Measurements from ENCODE around the gene NOTCH3. TPM values are rescaled to one million over a fixed set of nuclear protein-coding genes. Genes with fewer than 3 reads are reported as not detected.

The NOTCH3 gene
- total and polyA plus RNA-seq, 3 experiments from 2014 or later = 0.04 TPM; not detected in 2

DNA sequence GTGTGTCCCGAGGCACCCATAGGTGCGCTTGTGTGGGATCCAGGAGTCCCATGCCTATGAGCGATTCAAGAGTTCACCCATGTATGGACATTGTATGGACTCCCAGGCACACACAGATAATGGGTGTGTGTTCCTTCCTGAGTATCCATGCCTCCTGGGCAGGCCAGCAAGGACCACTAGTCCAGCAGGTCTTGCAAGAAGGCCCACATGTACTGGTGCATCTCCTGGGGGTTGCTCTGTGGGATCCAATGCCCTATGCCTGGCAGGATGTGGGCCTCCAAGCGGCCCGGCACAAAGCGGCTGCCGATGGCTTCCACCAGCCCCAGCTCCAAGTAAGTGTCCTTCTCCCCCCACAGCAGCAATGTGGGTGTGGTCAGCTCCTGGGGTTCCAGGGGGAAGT lies 26.5 kb upstream of the NOTCH3 start:
- peaks cover 0 to 2% (median 0%) of the 10 kb centered on the region in 3 donors for H3K36me3 Mint-ChIP-seq
- Histone ChIP-seq H3K4me1 (ENCODE audit: insufficient read depth, low read length) (peaks cover 20% of the 10 kb centered on the region), H3K27ac (ENCODE audit: low read depth, low read length) (no peak overlapping the region), H3K9me3 (ENCODE audit: low read length) (no peaks in the 10 kb centered on the region), H3K36me3 (ENCODE audit: insufficient read depth, low read length) (no peaks in the 10 kb centered on the region), H3K4me3 (ENCODE audit: low read length) (no peak overlapping the region), H3K27me3 (ENCODE audit: insufficient read depth, low read length, poor library complexity, severe bottlenecking) (peaks cover 13% of the 10 kb centered on the region)
- peaks cover 12 to 28% (median 19%) of the 10 kb centered on the region in 3 donors for H3K4me1 Mint-ChIP-seq
- H3K27ac Mint-ChIP-seq = no peak overlapping the region
- peaks cover 29 to 43% of the 10 kb centered on the region in 2 donors for H3K27me3 Mint-ChIP-seq
- POLR2A ChIA-PET = no interaction called here
- CTCF ChIA-PET = no interaction called here
- peaks cover 0 to 3% (median 0%) of the 10 kb centered on the region in 5 donors for H3K9me3 Mint-ChIP-seq
- no peak for DNase-seq
- H3K4me3 Mint-ChIP-seq = no peak overlapping the region

GRCh38 chr19:15225760-15226159 lies 25.0 kb upstream of the NOTCH3 start:
- Histone ChIP-seq H3K27ac (ENCODE audit: low read depth, low read length) (no peak overlapping the region), H3K4me1 (ENCODE audit: insufficient read depth, low read length) (peaks cover 16% of the 10 kb centered on the region), H3K36me3 (ENCODE audit: insufficient read depth, low read length) (no peaks in the 10 kb centered on the region), H3K9me3 (ENCODE audit: low read length) (no peaks in the 10 kb centered on the region), H3K27me3 (ENCODE audit: insufficient read depth, low read length, poor library complexity, severe bottlenecking) (peaks cover 13% of the 10 kb centered on the region), H3K4me3 (ENCODE audit: low read length) (no peak overlapping the region)
- CTCF ChIA-PET = no interaction called here
- DNase-seq = no peak
- peaks cover 0 to 2% (median 0%) of the 10 kb centered on the region in 3 donors for H3K36me3 Mint-ChIP-seq
- no peak overlapping the region for H3K27ac Mint-ChIP-seq
- peaks cover 0 to 3% (median 0%) of the 10 kb centered on the region in 5 donors for H3K9me3 Mint-ChIP-seq
- no peak overlapping the region for H3K4me3 Mint-ChIP-seq
- peaks cover 12 to 22% (median 16%) of the 10 kb centered on the region in 3 donors for H3K4me1 Mint-ChIP-seq
- POLR2A ChIA-PET = interaction anchor here (0.7 kb wide), 1 partner anchor 11 kb away, joined by 3 read pairs; no protein-coding TSS in a partner anchor
- H3K27me3 Mint-ChIP-seq = peaks cover 22 to 32% of the 10 kb centered on the region in 2 donors

DNA sequence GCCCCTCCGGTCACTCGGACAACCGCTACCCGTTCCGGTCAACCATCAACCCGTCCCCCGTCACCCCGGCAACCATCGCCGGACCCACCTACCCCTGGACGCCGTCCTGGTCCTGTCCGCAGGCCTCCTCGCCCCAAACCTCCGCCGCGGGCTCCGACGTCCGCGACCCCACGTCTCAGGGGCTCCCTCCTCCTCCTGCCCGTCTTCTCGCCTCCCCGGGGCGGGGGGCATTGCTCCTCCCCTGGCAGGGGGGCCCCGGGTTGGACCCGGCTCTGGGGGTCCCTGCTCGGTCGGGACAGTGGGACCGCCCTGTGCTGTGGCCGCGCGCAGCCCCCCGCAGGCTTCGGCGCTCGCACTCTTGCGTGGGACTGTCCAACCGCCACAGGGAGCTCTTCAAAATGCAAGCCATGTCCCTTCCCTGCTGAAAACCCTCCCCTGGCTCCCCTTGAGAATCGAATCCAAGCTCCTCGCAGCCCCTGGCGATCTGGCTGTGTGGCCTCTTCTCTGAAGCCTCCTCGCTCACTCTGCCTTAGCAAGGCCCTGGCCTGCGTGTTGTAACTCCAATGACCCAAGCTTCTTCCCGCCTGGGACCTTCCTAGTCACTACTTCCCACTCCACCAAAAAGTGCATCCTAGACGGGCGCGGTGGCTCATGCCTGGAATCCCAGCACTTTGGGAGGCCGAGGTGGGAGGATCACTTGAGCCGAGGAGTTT lies 23.0 kb upstream of the NOTCH3 start:
- POLR2A ChIA-PET = no interaction called here
- H3K27ac ChIP-seq (ENCODE audit: low read depth, low read length) = no peak overlapping the region
- H3K27me3 ChIP-seq (ENCODE audit: insufficient read depth, low read length, poor library complexity, severe bottlenecking) = peaks cover 13% of the 10 kb centered on the region
- Mint-ChIP-seq H3K4me3 (peak overlapping the region; percentile 53 to 88 (median 83)), H3K27ac (peak overlapping the region in 6 of 8 donors; percentile 24 to 79 (median 55)), H3K4me1 (peaks cover 12 to 22% (median 16%) of the 10 kb centered on the region in 3 donors), H3K9me3 (peaks cover 0 to 3% (median 0%) of the 10 kb centered on the region in 5 donors), H3K36me3 (peaks cover 0 to 2% (median 0%) of the 10 kb centered on the region in 3 donors), H3K27me3 (peaks cover 21 to 34% of the 10 kb centered on the region in 2 donors)
- peaks cover 16% of the 10 kb centered on the region for H3K4me1 ChIP-seq (ENCODE audit: insufficient read depth, low read length)
- H3K36me3 ChIP-seq (ENCODE audit: insufficient read depth, low read length) = no peaks in the 10 kb centered on the region
- no peaks in the 10 kb centered on the region for H3K9me3 ChIP-seq (ENCODE audit: low read length)
- DNase-seq = no peak
- CTCF ChIA-PET = no interaction called here
- H3K4me3 ChIP-seq (ENCODE audit: low read length) = peak overlapping the region; percentile 41

DNA sequence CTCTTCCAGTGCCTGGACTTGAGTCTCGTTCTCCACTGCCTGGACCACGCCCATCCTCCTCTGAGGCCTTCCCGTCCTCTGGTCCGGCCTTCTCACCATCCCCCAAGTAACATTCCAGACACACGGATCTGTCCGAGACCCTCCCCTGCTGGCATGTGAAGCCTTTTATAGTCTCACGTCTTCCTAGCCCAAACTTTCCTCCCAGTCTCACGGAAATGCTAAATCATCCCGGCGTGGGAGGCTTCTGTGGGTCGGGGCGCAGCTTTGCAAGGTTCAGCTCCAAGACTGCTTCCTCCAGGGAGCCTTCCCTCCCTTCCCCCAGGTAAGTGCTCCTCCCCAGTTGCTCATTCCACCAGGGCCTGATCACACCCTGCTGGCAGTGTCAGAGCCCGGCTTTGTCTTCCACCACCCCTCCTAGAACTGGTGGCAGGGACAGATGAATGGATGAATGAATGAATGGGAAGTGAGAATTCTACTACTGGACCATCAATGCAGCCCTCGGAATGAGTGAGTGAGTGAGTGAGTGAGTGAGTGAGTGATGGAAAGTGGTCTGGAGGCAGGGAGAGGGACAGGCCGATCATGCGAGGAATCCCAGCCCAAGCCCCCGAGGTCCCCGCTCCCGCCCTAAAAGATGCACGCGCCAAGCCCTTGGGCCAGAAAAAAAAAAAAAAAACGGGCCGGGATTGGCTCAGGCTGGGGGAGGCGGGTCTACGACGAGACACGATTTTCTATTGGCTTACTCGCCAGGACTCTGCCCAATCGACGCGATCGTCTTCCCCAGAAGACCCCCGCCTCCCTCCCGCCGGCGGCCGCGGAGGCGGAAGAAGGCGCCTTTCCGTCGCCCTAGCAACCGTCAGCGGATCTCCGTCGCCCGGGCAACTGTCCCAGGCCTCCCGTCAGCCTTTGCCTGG lies 22.2 kb upstream of the NOTCH3 start:
- Histone ChIP-seq H3K4me3 (ENCODE audit: low read length) (peak overlapping the region; percentile 41), H3K27ac (ENCODE audit: low read depth, low read length) (no peak overlapping the region), H3K4me1 (ENCODE audit: insufficient read depth, low read length) (peaks cover 16% of the 10 kb centered on the region), H3K36me3 (ENCODE audit: insufficient read depth, low read length) (no peaks in the 10 kb centered on the region), H3K9me3 (ENCODE audit: low read length) (no peaks in the 10 kb centered on the region), H3K27me3 (ENCODE audit: insufficient read depth, low read length, poor library complexity, severe bottlenecking) (peaks cover 13% of the 10 kb centered on the region)
- H3K36me3 Mint-ChIP-seq = peaks cover 0 to 2% (median 0%) of the 10 kb centered on the region in 3 donors
- peaks cover 21 to 34% of the 10 kb centered on the region in 2 donors for H3K27me3 Mint-ChIP-seq
- H3K4me3 Mint-ChIP-seq = peak overlapping the region; percentile 53 to 87 (median 83)
- peaks cover 0 to 3% (median 0%) of the 10 kb centered on the region in 5 donors for H3K9me3 Mint-ChIP-seq
- H3K27ac Mint-ChIP-seq = peak overlapping the region in 3 of 8 donors; percentile 43 to 85 (median 64)
- DNase-seq = peak; percentile 53 to 78 (median 68)
- ChIA-PET POLR2A (no interaction called here), CTCF (no interaction called here)
- H3K4me1 Mint-ChIP-seq = peaks cover 12 to 22% (median 16%) of the 10 kb centered on the region in 3 donors

DNA sequence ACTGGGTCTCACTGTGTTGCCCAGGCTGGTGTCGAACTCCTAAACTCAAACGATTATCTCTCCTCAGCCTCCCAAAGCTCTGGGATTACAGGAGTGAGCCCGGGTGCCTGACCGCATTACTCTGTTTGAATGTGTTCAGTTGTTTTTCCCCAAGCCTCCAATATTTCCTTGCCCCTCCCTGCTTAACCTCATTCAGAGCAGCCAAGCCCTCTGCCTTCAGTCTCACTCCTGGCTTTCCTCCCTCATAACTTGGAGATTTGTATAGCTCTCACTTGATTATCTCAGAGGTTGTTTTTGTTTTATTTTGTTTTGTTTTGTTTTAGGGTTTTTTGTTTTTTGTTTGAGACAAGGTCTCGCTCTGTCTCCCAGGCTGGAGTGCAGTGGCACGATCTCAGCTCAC lies 20.0 kb upstream of the NOTCH3 start:
- Histone ChIP-seq H3K9me3 (ENCODE audit: low read length) (no peaks in the 10 kb centered on the region), H3K27me3 (ENCODE audit: insufficient read depth, low read length, poor library complexity, severe bottlenecking) (peaks cover 13% of the 10 kb centered on the region), H3K4me3 (ENCODE audit: low read length) (no peak overlapping the region), H3K4me1 (ENCODE audit: insufficient read depth, low read length) (peaks cover 16% of the 10 kb centered on the region), H3K36me3 (ENCODE audit: insufficient read depth, low read length) (no peaks in the 10 kb centered on the region), H3K27ac (ENCODE audit: low read depth, low read length) (no peak overlapping the region)
- CTCF ChIA-PET = no interaction called here
- H3K36me3 Mint-ChIP-seq = peaks cover 0 to 2% (median 0%) of the 10 kb centered on the region in 3 donors
- peaks cover 12 to 22% (median 16%) of the 10 kb centered on the region in 3 donors for H3K4me1 Mint-ChIP-seq
- H3K9me3 Mint-ChIP-seq = no peaks in the 10 kb centered on the region
- DNase-seq = no peak
- H3K27ac Mint-ChIP-seq = no peak overlapping the region
- POLR2A ChIA-PET = no interaction called here
- H3K27me3 Mint-ChIP-seq = peaks cover 21 to 28% of the 10 kb centered on the region in 2 donors
- no peak overlapping the region for H3K4me3 Mint-ChIP-seq

DNA sequence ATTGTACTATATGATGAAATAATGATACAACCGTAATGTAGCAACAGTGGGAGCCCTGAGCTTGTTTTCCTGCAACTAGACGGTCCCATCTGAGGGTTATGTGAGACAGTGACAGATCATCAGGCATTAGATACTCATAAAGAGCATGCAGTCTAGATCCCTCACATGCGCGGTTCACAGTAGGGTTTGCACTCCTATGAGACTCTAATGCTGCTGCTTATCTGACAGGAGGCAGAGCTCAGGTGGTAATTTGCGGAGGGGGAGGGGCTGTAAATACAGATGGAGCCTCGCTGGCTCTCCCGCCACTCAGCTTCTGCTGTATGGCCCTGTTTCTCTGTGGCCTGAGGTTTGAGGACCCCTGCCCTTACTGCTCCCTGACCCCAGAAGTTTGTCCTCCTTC lies 17.7 kb upstream of the NOTCH3 start:
- Histone ChIP-seq H3K4me1 (ENCODE audit: insufficient read depth, low read length) (peaks cover 9% of the 10 kb centered on the region), H3K36me3 (ENCODE audit: insufficient read depth, low read length) (no peaks in the 10 kb centered on the region), H3K27ac (ENCODE audit: low read depth, low read length) (no peak overlapping the region), H3K4me3 (ENCODE audit: low read length) (no peak overlapping the region), H3K27me3 (ENCODE audit: insufficient read depth, low read length, poor library complexity, severe bottlenecking) (peaks cover 7% of the 10 kb centered on the region), H3K9me3 (ENCODE audit: low read length) (no peaks in the 10 kb centered on the region)
- peaks cover 0 to 2% (median 0%) of the 10 kb centered on the region in 3 donors for H3K36me3 Mint-ChIP-seq
- H3K27me3 Mint-ChIP-seq = peaks cover 12 to 16% of the 10 kb centered on the region in 2 donors
- POLR2A ChIA-PET = no interaction called here
- H3K27ac Mint-ChIP-seq = no peak overlapping the region
- no peak overlapping the region for H3K4me3 Mint-ChIP-seq
- no peak for DNase-seq
- H3K9me3 Mint-ChIP-seq = no peaks in the 10 kb centered on the region
- peaks cover 11 to 12% (median 11%) of the 10 kb centered on the region in 3 donors for H3K4me1 Mint-ChIP-seq
- CTCF ChIA-PET = no interaction called here

- Mint-ChIP-seq H3K36me3 (no peaks in the 10 kb centered on the region), H3K4me3 (no peak overlapping the region), H3K27ac (no peak overlapping the region), H3K4me1 (no peaks in the 10 kb centered on the region), H3K27me3 (peaks cover 1 to 4% of the 10 kb centered on the region in 2 donors), H3K9me3 (peaks cover 0 to 2% (median 0%) of the 10 kb centered on the region in 5 donors)
- H3K4me1 ChIP-seq (ENCODE audit: insufficient read depth, low read length) = no peaks in the 10 kb centered on the region
- no peak overlapping the region for H3K4me3 ChIP-seq (ENCODE audit: low read length)
- H3K27ac ChIP-seq (ENCODE audit: low read depth, low read length) = no peak overlapping the region
- DNase-seq = no peak
- CTCF ChIA-PET = no interaction called here
- H3K36me3 ChIP-seq (ENCODE audit: insufficient read depth, low read length) = no peaks in the 10 kb centered on the region
- H3K9me3 ChIP-seq (ENCODE audit: low read length) = no peaks in the 10 kb centered on the region
- POLR2A ChIA-PET = no interaction called here
- no peaks in the 10 kb centered on the region for H3K27me3 ChIP-seq (ENCODE audit: insufficient read depth, low read length, poor library complexity, severe bottlenecking)
These were observed 15.6 kb upstream of the NOTCH3 start for GRCh38 chr19:15216363-15216762.

All from CD8-positive, alpha-beta memory T cell (primary cell).